Measurements from ENCODE around the gene AKR1C8. TPM values are rescaled to one million over a fixed set of nuclear protein-coding genes. Genes with fewer than 3 reads are reported as not detected.

The AKR1C8 gene
- total and polyA plus RNA-seq, 10 of the 15 experiments (the other 5 are each of a cell fraction or from before 2014, with no cell fraction given), result 0.18 TPM; not detected in 9

- H3K9ac ChIP-seq (ENCODE audit: control insufficient read depth, insufficient read depth, low read length), result no peak overlapping the region
- no peaks in the 10 kb centered on the region for H3K27me3 ChIP-seq (replicated peaks in 1 of 2; ENCODE audit: control insufficient read depth in 2 of 2, insufficient read depth in 2 of 2, low read length in 1 of 2)
- TF ChIP-seq TBL1XR1 (IDR thresholded peaks at IDR 0.05; ENCODE audit: low read depth, low read length) (no peak), CBX5 (IDR thresholded peaks at IDR 0.05; ENCODE audit: low read depth) (0 out of 2 replicates have a peak, but pooled peaks have one; percentile 60)
- intact Hi-C loops (cut with micrococcal nuclease; ENCODE audit: unreplicated experiment) (no loop called here), in situ Hi-C loops (cut with MboI) (no loop called here)
- peaks cover 3% of the 10 kb centered on the region; the same call in 2 of the 3 replicates for H3K9me3 ChIP-seq (replicated peaks; ENCODE audit: control insufficient read depth, insufficient read depth, low read length)
- no peak overlapping the region for H3K27ac ChIP-seq (ENCODE audit: control insufficient read depth, insufficient read depth)
- RAD21 ChIA-PET (ENCODE audit: unreplicated experiment), result no interaction called here
- H3K4me1 ChIP-seq (ENCODE audit: control insufficient read depth, insufficient read depth, low read length), result no peaks in the 10 kb centered on the region
- H4K20me1 ChIP-seq (ENCODE audit: control insufficient read depth, insufficient read depth), result no peaks in the 10 kb centered on the region
- no peak for FAIRE-seq
- H3K4me3 ChIP-seq, result no peak overlapping the region
- CTCF ChIA-PET, result interaction anchor here (0.6 kb wide), 1 partner anchor 1447 kb away, joined by 4 read pairs; no protein-coding TSS in a partner anchor
- no peak for ATAC-seq
- H3K79me2 ChIP-seq (ENCODE audit: control insufficient read depth, insufficient read depth, low read length), result no peaks in the 10 kb centered on the region
- H3K36me3 ChIP-seq (ENCODE audit: control insufficient read depth in 2 of 2, insufficient read depth in 2 of 2, low read length in 1 of 2), result no peaks in the 10 kb centered on the region
- BruUV-seq (replicated peaks), result no TSS peak
- H2AFZ ChIP-seq (ENCODE audit: control insufficient read depth, low read depth, low read length), result no peak overlapping the region
- no peak overlapping the region for H3K4me2 ChIP-seq (ENCODE audit: control insufficient read depth, insufficient read depth)
- SMC1A ChIA-PET (ENCODE audit: uncharacterized antibody, unreplicated experiment), result no interaction called here
- DNase-seq (ENCODE audit: low read depth, low spot score), result no peak
- WGBS (ENCODE audit: insufficient coverage, insufficient replicate concordance, low lambda C conversion rate, missing lambda C conversion rate), result 0% methylated on average over 1 of the region's 1 CpG
- POLR2A ChIA-PET, result no interaction called here
Observed at GRCh38 chr10:5165738-5166137, 19.2 kb downstream of the AKR1C8 start.

GRCh38 chr10:5163487-5163886 is 21.5 kb downstream of the AKR1C8 start:
- H3K4me2 ChIP-seq (ENCODE audit: control insufficient read depth, insufficient read depth), result no peak overlapping the region
- H3K4me3 ChIP-seq, result no peak overlapping the region
- ChIA-PET SMC1A (ENCODE audit: uncharacterized antibody, unreplicated experiment) (no interaction called here), POLR2A (no interaction called here), CTCF (no interaction called here), RAD21 (ENCODE audit: unreplicated experiment) (no interaction called here)
- DNase-seq (ENCODE audit: low read depth, low spot score) (no peak), FAIRE-seq (no peak), ATAC-seq (no peak)
- H3K4me1 ChIP-seq (ENCODE audit: control insufficient read depth, insufficient read depth, low read length), result no peaks in the 10 kb centered on the region
- H3K36me3 ChIP-seq (ENCODE audit: control insufficient read depth in 2 of 2, insufficient read depth in 2 of 2, low read length in 1 of 2), result no peaks in the 10 kb centered on the region
- intact Hi-C loops (cut with micrococcal nuclease; ENCODE audit: unreplicated experiment) (no loop called here), in situ Hi-C loops (cut with MboI) (no loop called here)
- no peaks in the 10 kb centered on the region for H4K20me1 ChIP-seq (ENCODE audit: control insufficient read depth, insufficient read depth)
- H3K79me2 ChIP-seq (ENCODE audit: control insufficient read depth, insufficient read depth, low read length), result no peaks in the 10 kb centered on the region
- H3K9ac ChIP-seq (ENCODE audit: control insufficient read depth, insufficient read depth, low read length), result no peak overlapping the region
- H3K9me3 ChIP-seq (replicated peaks; ENCODE audit: control insufficient read depth, insufficient read depth, low read length), result peaks cover 3% of the 10 kb centered on the region; the same call in 2 of the 3 replicates
- no peaks in the 10 kb centered on the region for H3K27me3 ChIP-seq (replicated peaks in 1 of 2; ENCODE audit: control insufficient read depth in 2 of 2, insufficient read depth in 2 of 2, low read length in 1 of 2)
- WGBS (ENCODE audit: insufficient coverage, insufficient replicate concordance, low lambda C conversion rate, missing lambda C conversion rate), result 0% methylated on average over 2 of the region's 2 CpGs
- H2AFZ ChIP-seq (ENCODE audit: control insufficient read depth, low read depth, low read length), result no peak overlapping the region
- no peak overlapping the region for H3K27ac ChIP-seq (ENCODE audit: control insufficient read depth, insufficient read depth)
- BruUV-seq (replicated peaks), result no TSS peak
- TF ChIP-seq SP1 (IDR thresholded peaks at IDR 0.05; ENCODE audit: low read depth, low read length) (no peak), ETV6 (conservative IDR thresholded peaks at IDR 0.05 in 1 of 2, IDR thresholded peaks at IDR 0.05 in 1 of 2; ENCODE audit: borderline replicate concordance in 1 of 2, low read depth in 1 of 2) (no peak), ZNF24 (IDR thresholded peaks at IDR 0.05) (no peak), ZNF274 (IDR thresholded peaks at IDR 0.05; ENCODE audit: insufficient read depth, insufficient read length) (no peak), POLR2AphosphoS5 (IDR thresholded peaks at IDR 0.05; ENCODE audit: low read length) (no peak), PAX5 (IDR thresholded peaks at IDR 0.05; ENCODE audit: borderline replicate concordance, low read depth, low read length) (no peak), BCL3 (IDR thresholded peaks at IDR 0.05; ENCODE audit: borderline replicate concordance, insufficient read depth, low read depth, low read length, poor library complexity, severe bottlenecking) (no peak), TARDBP (IDR thresholded peaks at IDR 0.05; ENCODE audit: borderline replicate concordance) (no peak), PBX3 (IDR thresholded peaks at IDR 0.05; ENCODE audit: insufficient replicate concordance, low read depth, low read length) (no peak), USF2 (IDR thresholded peaks at IDR 0.05; ENCODE audit: borderline replicate concordance, low read depth, low read length) (no peak), MEF2B (IDR thresholded peaks at IDR 0.05; ENCODE audit: partially characterized antibody, poor library complexity, severe bottlenecking) (no peak), POLR2A (IDR thresholded peaks at IDR 0.05; ENCODE audit: low read depth, low read length) (no peak)

All from GM12878 (cell line).